Glomerular endothelial cell (primary cell): Measurements from ENCODE around the gene R3HDM2. TPM values are rescaled to one million over a fixed set of nuclear protein-coding genes. Genes with fewer than 3 reads are reported as not detected.
"Not testable (repeated sequence)": the region's sequence is repeated elsewhere in the genome, so short reads cannot be mapped to it uniquely, and the experiment has no call there.

Experiments used
- DNase-seq: peaks from one replicate; pipeline ENCODE4 v3.0.0-alpha.2; 2011; ENCODE audit warnings: low read depth, low spot score; ENCODE audit errors: extremely low read depth
- total RNA-seq: library from RNA; depleted of rRNA; stranded (reverse); fragments of >200 nt; gene quantifications from 2 replicates; pipeline ENCODE4 v1.2.3, GENCODE V29; 2015

Gene R3HDM2
- total RNA-seq, 1 donor from 2014 or later, result 18.6 TPM

DNA sequence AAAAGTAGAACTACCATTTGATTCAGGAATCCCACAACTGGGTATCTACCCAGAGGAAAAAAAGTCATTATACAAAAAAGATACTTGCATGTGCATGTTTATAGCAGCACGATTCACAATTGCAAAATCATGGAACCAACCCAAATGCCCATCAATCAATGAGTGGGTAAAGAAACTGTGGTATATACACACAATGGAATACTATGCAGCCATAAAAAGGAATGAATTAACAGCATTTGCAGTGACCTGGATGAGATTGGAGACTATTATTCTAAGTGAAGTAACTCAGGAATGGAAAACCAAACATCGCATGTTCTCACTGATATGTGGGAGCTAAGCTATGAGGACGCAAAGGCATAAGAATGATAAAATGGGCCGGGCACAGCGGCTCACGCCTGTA, 154.6 kb downstream of the R3HDM2 start:
- not testable (repeated sequence) for DNase-seq

GRCh38 chr12:57273516-57273915, 157.3 kb downstream of the R3HDM2 start:
- no peak for DNase-seq

DNA sequence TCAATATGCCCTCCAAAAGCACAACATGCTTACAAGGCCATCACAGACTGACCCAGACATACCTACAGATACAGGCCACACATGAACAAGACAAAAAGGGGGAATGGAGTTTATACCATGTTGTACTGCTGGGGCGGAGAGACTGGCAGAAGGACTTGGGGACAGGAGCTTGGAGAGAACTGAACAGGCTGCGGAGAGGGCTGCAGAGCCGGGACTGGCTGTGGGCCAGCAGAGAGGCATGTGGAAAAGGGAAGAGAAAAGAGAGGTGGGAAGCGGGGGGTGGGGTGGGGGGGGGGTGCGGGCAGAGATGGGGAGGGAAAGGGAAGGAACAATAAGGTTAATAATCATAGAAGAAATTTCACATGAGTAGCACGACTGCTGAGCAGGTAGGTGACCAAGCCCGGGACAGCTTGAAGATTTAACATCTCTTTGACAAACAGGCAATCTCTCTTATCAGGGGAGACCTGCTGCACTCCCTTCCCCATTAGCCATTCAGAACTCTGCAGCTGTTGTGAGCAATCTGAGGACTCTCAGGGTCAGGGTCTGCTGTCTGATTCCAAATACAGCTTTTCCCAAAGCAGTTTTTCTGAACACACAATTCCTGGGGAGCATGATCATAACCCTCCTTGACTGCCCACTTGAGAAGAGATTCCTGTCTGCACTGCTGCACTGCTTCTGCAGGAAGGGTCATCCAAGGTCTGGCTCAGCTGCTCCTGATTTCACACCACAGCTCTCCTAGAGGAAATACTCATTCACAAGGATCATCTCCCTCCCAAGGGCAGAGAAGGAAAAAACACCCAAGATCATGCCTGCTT, 158.3 kb downstream of the R3HDM2 start:
- no peak for DNase-seq

DNA sequence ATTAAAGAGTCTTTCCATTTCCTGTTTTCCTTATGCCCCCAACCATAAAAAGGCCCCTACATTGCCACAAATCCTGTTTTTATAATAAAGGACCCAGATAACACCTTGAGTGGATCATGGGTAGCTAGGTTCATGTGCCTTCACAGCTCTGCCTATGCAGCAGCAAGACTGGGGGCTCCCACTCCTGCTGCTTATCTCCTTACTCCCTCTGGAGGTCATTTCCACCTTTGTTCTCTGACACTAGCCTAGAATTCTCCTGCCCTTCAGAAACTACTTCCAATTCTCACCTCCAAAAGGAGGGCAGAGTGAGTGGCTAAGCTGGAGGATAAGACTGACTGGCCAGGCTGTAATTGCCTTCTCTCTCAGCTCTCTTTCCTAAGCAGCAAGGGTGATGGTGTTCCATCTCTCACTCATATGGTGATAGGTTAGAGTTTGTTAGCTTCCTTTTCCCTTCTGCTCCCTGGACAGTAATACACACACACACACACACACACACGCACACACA, 159.8 kb downstream of the R3HDM2 start:
- DNase-seq, result no peak

- no peak for DNase-seq
Measured at GRCh38 chr12:57268264-57268663, 162.6 kb downstream of the R3HDM2 start.

DNA sequence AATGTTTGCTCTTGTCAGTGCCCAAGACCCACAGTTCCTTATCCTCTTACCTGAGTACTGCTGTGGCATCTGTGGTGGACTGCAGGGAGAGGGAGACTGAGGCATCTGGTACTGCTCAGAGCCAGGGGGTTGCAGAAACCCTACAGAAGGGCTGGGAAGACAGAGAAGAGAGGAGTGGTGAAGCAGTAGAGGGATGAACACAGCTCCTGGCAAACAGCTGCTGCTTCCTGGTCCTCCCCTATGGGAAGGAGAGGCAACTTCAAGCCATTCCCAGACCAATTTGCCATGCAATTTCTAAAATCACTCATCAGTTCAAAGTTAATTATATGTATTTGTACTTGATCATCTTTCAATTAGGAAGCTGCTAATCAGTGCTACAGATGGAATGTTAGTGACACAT, 164.2 kb downstream of the R3HDM2 start:
- no peak for DNase-seq

GRCh38 chr12:57263096-57263495, 167.7 kb downstream of the R3HDM2 start:
- no peak for DNase-seq

DNA sequence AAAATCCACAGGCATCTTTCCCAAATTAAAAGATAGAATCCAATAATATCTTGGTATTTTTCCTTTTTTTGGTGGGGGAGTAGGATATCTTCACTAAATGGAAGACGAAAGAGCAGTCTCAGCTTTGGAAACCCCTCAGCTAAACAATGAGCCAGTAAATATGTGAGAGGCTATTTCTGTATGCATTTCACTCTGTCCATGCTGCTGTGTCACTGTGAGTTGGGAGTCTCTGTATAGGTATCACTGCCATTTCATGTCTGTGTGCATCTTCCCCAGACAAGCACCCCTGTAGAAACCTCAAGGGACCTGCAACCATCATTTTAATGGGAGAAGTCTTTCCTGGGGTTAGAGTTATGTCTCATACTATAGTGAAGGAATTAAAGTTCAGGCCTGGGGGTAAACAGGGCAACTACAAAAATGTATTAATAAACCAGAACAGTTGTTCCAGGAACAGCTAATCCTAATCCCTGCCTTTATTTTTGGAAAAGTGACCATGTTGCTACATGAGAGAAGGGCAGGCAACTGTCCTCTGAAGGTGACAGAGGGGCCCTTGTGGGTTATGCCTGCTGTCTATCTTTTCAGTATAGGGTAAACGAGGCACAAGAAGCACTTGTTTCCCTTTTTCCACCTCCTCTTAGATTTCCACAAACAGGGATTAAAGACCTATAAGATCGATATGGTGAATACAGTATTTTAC, 168.6 kb downstream of the R3HDM2 start:
- no peak for DNase-seq

DNA sequence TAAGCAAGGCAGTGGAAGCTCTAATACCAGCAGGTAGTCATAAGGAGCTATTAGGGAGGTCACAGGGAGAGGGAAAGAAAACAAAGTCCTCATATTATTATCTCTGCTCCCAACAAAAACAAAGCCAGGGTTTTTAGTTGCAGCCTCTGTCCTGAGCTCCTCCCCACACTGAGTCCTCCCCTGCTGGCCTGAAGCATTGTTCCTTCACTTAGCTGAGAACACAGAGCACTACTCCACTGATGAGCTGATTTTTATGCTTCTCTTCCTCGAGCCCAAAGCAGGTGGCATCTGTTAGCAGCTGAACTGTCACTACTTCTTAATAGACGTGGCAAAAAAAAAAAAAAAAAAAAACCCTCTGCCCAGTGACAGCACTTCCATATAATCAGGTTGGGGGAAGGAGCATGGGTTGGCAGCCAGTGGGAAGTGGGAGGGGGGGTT, 169.4 kb downstream of the R3HDM2 start:
- DNase-seq, result no peak

- DNase-seq, result no peak
Measured at GRCh38 chr12:57260366-57260765, 170.5 kb downstream of the R3HDM2 start.

- no peak for DNase-seq
Measured at GRCh38 chr12:57258977-57259970, 171.6 kb downstream of the R3HDM2 start.

DNA sequence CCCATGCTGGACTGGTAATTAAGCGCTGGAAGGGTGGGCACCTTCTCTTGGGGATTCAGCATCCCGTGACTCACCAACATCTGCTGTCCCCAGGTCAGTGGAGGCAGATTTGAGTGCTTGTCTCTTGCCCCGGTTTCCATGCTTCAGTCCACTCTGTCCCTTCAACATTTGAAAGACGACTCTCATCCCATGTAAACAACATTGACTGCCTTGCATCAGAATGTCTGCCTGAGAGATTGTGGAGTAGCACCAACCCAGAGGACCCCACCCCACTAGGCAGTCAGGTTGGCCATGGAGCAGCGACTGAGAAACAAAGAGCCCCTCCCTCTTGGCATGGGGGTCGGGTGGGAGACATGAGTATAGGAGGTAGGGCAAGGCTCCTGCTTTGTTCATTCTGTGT, 174.9 kb downstream of the R3HDM2 start:
- DNase-seq, result no peak

DNA sequence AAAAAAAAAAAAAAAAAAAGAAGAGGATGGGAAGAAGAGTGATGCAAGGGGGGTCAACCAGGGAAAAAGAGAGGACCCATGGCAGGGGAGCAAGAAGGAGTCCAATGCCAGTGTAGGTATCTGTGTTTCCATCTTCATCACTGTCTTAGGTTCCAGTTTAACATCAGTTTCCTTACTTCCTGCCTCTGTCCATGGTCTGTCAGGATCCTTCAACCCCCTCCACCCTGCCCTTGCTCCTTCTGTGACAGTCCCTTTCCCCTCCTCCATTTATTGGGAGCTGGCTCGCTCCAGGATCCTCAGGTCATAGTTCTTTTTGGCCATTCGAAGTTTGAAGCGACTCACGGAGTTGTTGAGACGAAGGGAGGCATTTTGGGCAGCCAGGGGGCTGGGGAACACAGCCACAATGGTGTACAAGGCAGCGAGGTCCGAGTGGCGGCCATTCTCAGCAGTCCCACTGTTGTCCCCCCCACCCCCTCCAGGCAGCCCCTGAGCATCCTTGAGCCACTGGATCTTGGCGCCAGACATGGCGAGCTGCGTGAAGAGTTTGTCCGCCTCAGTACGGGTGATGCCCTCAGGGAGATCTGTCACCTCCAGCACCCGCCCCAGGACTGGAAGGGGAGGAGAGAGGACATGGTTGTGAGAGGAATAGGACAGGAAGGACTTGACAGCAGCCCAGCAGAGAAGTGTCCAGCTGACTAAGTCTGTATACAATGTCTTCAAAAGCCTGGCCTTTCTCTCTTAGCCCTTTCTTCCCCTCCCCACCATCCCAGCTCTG, 176.2 kb downstream of the R3HDM2 start:
- DNase-seq, result no peak

GRCh38 chr12:57250956-57251355, 179.9 kb downstream of the R3HDM2 start, which contains the start of gene STAC3:
STAC3 (minus strand) TSS chr12:57251187; CDS start chr12:57249636, 1,551 bp downstream.
- no peak for DNase-seq

DNA sequence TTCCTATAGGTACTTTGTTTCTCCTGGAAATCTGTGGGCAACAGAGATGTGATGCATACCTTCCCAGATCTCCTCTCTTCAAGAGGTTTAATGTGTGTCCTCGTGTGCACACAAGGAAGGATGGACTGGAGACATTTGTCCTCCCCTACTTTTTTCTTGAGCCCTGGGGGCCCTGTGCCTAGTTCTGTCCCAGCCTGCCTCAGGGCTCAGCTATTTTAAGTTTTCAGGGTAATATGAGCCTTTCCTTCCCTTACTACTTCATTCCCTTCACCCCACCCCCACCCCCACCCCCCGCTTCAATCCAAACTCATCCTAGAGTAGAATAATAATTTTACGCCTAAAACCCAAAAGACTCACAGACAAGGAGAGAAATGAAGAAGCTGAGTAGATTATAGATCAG, 180.3 kb downstream of the R3HDM2 start:
- DNase-seq, result no peak

GRCh38 chr12:57248934-57249742, 181.7 kb downstream of the R3HDM2 start:
- DNase-seq, result no peak

DNA sequence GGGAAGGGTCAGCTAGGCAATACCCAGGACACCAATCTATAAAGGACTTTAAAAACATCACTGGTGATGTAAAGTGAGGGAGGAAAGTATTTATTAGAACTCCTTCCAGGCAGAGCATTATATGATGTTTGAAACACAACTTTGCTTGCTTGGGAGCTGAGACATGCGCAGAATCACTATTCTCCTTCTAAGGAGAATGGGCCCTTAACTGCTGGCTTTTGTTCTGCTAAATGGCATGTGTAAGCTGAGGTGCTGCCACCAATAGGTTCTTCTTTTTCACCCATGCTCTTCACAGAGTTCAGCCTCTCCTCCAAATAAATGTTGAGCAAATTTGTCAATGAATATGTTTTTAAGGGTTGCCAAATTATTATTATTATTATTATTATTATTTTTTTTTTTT, 183.8 kb downstream of the R3HDM2 start:
- no peak for DNase-seq

GRCh38 chr12:57244312-57244696, 186.5 kb downstream of the R3HDM2 start:
- no peak for DNase-seq
